ENCODE measurements around the gene SIRT2.
"Not testable (repeated sequence)": the region's sequence is repeated elsewhere in the genome, so short reads cannot be mapped to it uniquely, and the experiment has no call there.

SIRT2 gene

GRCh38 chr19:38878575-38879399 lies 20.6 kb downstream of the SIRT2 start:
- peaks cover 10 to 14% of the 10 kb centered on the region in 2 donors for H3K36me3 ChIP-seq (ENCODE audit: control insufficient read depth in 2 of 2, insufficient read depth in 2 of 2, low read length in 2 of 2)
- H3K9me3 ChIP-seq (ENCODE audit: control insufficient read depth in 2 of 2, low read length in 2 of 2), result no peaks in the 10 kb centered on the region
- no peak overlapping the region for H3K27ac ChIP-seq (ENCODE audit: low read length)

GRCh38 chr19:38877781-38878574 lies 21.4 kb downstream of the SIRT2 start, which contains the start of gene RINL:
RINL (minus strand) TSS chr19:38878275; CDS start chr19:38876742, 1,533 bp downstream.
- Histone ChIP-seq H3K27ac (ENCODE audit: low read length) (no peak within 1 kb of the TSS), H3K4me3 (ENCODE audit: low read length in 2 of 2) (no peak within 1 kb of the TSS), H3K27me3 (ENCODE audit: control insufficient read depth in 1 of 2, insufficient read depth in 2 of 2, low read length in 2 of 2) (no peaks in the 10 kb centered on the region), H3K4me1 (ENCODE audit: control insufficient read depth, insufficient read depth, low read length) (no peaks in the 10 kb centered on the region), H3K9me3 (ENCODE audit: control insufficient read depth in 2 of 2, low read length in 2 of 2) (no peaks in the 10 kb centered on the region), H3K9ac (ENCODE audit: low read length in 2 of 2) (peak within 1 kb of the TSS in 1 of 2 donors; percentile 38), H3K36me3 (ENCODE audit: control insufficient read depth in 2 of 2, insufficient read depth in 2 of 2, low read length in 2 of 2) (peaks cover 9 to 10% of the 10 kb centered on the region in 2 donors)

More at GRCh38 chr19:38878575-38879399, 20.6 kb downstream of the SIRT2 start:
- Histone ChIP-seq H3K27me3 (ENCODE audit: control insufficient read depth in 1 of 2, insufficient read depth in 2 of 2, low read length in 2 of 2) (no peaks in the 10 kb centered on the region), H3K9ac (ENCODE audit: low read length in 2 of 2) (peak overlapping the region in 1 of 2 donors; percentile 38), H3K4me1 (ENCODE audit: control insufficient read depth, insufficient read depth, low read length) (no peaks in the 10 kb centered on the region), H3K4me3 (ENCODE audit: low read length in 2 of 2) (no peak overlapping the region)

GRCh38 chr19:38875656-38876395 lies 23.6 kb downstream of the SIRT2 start:
- H3K36me3 ChIP-seq (ENCODE audit: control insufficient read depth in 2 of 2, insufficient read depth in 2 of 2, low read length in 2 of 2), result peaks cover 0 to 4% of the 10 kb centered on the region in 2 donors
- no peak overlapping the region for H3K9ac ChIP-seq (ENCODE audit: low read length in 2 of 2)
- no peaks in the 10 kb centered on the region for H3K4me1 ChIP-seq (ENCODE audit: control insufficient read depth, insufficient read depth, low read length)
- no peaks in the 10 kb centered on the region for H3K27me3 ChIP-seq (ENCODE audit: control insufficient read depth in 1 of 2, insufficient read depth in 2 of 2, low read length in 2 of 2)
- no peaks in the 10 kb centered on the region for H3K9me3 ChIP-seq (ENCODE audit: control insufficient read depth in 2 of 2, low read length in 2 of 2)
- no peak overlapping the region for H3K27ac ChIP-seq (ENCODE audit: low read length)
- H3K4me3 ChIP-seq (ENCODE audit: low read length in 2 of 2), result no peak overlapping the region

GRCh38 chr19:38873400-38873799 lies 26.0 kb downstream of the SIRT2 start:
- H3K9ac ChIP-seq (ENCODE audit: low read length in 2 of 2); H3K4me3 ChIP-seq (ENCODE audit: low read length in 2 of 2); H3K9me3 ChIP-seq (ENCODE audit: control insufficient read depth in 2 of 2, low read length in 2 of 2); H3K27ac ChIP-seq (ENCODE audit: low read length); H3K27me3 ChIP-seq (ENCODE audit: control insufficient read depth in 1 of 2, insufficient read depth in 2 of 2, low read length in 2 of 2); H3K36me3 ChIP-seq (ENCODE audit: control insufficient read depth in 2 of 2, insufficient read depth in 2 of 2, low read length in 2 of 2): not testable (repeated sequence)
- peaks cover 15% of the 10 kb centered on the region for H3K4me1 ChIP-seq (ENCODE audit: control insufficient read depth, insufficient read depth, low read length)

GRCh38 chr19:38870612-38871011 lies 28.8 kb downstream of the SIRT2 start:
- Histone ChIP-seq H3K27ac (ENCODE audit: low read length) (no peak overlapping the region), H3K9ac (ENCODE audit: low read length in 2 of 2) (no peak overlapping the region), H3K27me3 (ENCODE audit: control insufficient read depth in 1 of 2, insufficient read depth in 2 of 2, low read length in 2 of 2) (no peaks in the 10 kb centered on the region), H3K36me3 (ENCODE audit: control insufficient read depth in 2 of 2, insufficient read depth in 2 of 2, low read length in 2 of 2) (no peaks in the 10 kb centered on the region), H3K9me3 (ENCODE audit: control insufficient read depth in 2 of 2, low read length in 2 of 2) (no peaks in the 10 kb centered on the region), H3K4me1 (ENCODE audit: control insufficient read depth, insufficient read depth, low read length) (peaks cover 15% of the 10 kb centered on the region), H3K4me3 (ENCODE audit: low read length in 2 of 2) (peak overlapping the region in 1 of 2 donors; percentile 76)

GRCh38 chr19:38869836-38870607 lies 29.4 kb downstream of the SIRT2 start:
- no peaks in the 10 kb centered on the region for H3K9me3 ChIP-seq (ENCODE audit: control insufficient read depth in 2 of 2, low read length in 2 of 2)
- H3K27me3 ChIP-seq (ENCODE audit: control insufficient read depth in 1 of 2, insufficient read depth in 2 of 2, low read length in 2 of 2), result no peaks in the 10 kb centered on the region
- no peak overlapping the region for H3K27ac ChIP-seq (ENCODE audit: low read length)

GRCh38 chr19:38869160-38869835 lies 30.1 kb downstream of the SIRT2 start:
- H3K4me1 ChIP-seq (ENCODE audit: control insufficient read depth, insufficient read depth, low read length), result peaks cover 15% of the 10 kb centered on the region
- H3K27ac ChIP-seq (ENCODE audit: low read length), result no peak overlapping the region
- H3K9me3 ChIP-seq (ENCODE audit: control insufficient read depth in 2 of 2, low read length in 2 of 2), result no peaks in the 10 kb centered on the region
- no peaks in the 10 kb centered on the region for H3K27me3 ChIP-seq (ENCODE audit: control insufficient read depth in 1 of 2, insufficient read depth in 2 of 2, low read length in 2 of 2)
- peak overlapping the region; percentile 55 to 72 for H3K9ac ChIP-seq (ENCODE audit: low read length in 2 of 2)
- peak overlapping the region; percentile 76 to 87 for H3K4me3 ChIP-seq (ENCODE audit: low read length in 2 of 2)
- no peaks in the 10 kb centered on the region for H3K36me3 ChIP-seq (ENCODE audit: control insufficient read depth in 2 of 2, insufficient read depth in 2 of 2, low read length in 2 of 2)

More at GRCh38 chr19:38869836-38870607, 29.4 kb downstream of the SIRT2 start:
- H3K4me1 ChIP-seq (ENCODE audit: control insufficient read depth, insufficient read depth, low read length), result peaks cover 15% of the 10 kb centered on the region
- peak overlapping the region; percentile 55 for H3K9ac ChIP-seq (ENCODE audit: low read length in 2 of 2)
- peak overlapping the region; percentile 76 to 87 for H3K4me3 ChIP-seq (ENCODE audit: low read length in 2 of 2)
- H3K36me3 ChIP-seq (ENCODE audit: control insufficient read depth in 2 of 2, insufficient read depth in 2 of 2, low read length in 2 of 2), result no peaks in the 10 kb centered on the region

- H3K4me3 ChIP-seq (ENCODE audit: low read length in 2 of 2), result no peak overlapping the region
- H3K27me3 ChIP-seq (ENCODE audit: control insufficient read depth in 1 of 2, insufficient read depth in 2 of 2, low read length in 2 of 2), result no peaks in the 10 kb centered on the region
- no peaks in the 10 kb centered on the region for H3K36me3 ChIP-seq (ENCODE audit: control insufficient read depth in 2 of 2, insufficient read depth in 2 of 2, low read length in 2 of 2)
- peaks cover 15% of the 10 kb centered on the region for H3K4me1 ChIP-seq (ENCODE audit: control insufficient read depth, insufficient read depth, low read length)
- H3K9ac ChIP-seq (ENCODE audit: low read length in 2 of 2), result no peak overlapping the region
- H3K27ac ChIP-seq (ENCODE audit: low read length), result no peak overlapping the region
- H3K9me3 ChIP-seq (ENCODE audit: control insufficient read depth in 2 of 2, low read length in 2 of 2), result no peaks in the 10 kb centered on the region
These were observed 30.9 kb downstream of the SIRT2 start for GRCh38 chr19:38868551-38868950.

- Histone ChIP-seq H3K36me3 (ENCODE audit: control insufficient read depth in 2 of 2, insufficient read depth in 2 of 2, low read length in 2 of 2) (no peaks in the 10 kb centered on the region), H3K27ac (ENCODE audit: low read length) (no peak overlapping the region), H3K4me1 (ENCODE audit: control insufficient read depth, insufficient read depth, low read length) (peaks cover 15% of the 10 kb centered on the region), H3K4me3 (ENCODE audit: low read length in 2 of 2) (no peak overlapping the region), H3K9ac (ENCODE audit: low read length in 2 of 2) (no peak overlapping the region), H3K9me3 (ENCODE audit: control insufficient read depth in 2 of 2, low read length in 2 of 2) (no peaks in the 10 kb centered on the region), H3K27me3 (ENCODE audit: control insufficient read depth in 1 of 2, insufficient read depth in 2 of 2, low read length in 2 of 2) (no peaks in the 10 kb centered on the region)
These were observed 32.1 kb downstream of the SIRT2 start for GRCh38 chr19:38867171-38867780.
